Stimulated activated CD4-positive, alpha-beta T cell treated with anti-CD3 and anti-CD28 coated beads, Interleukin-2, amount 100 ng/mL, for 48 hours (primary cell): ENCODE results near the gene IL31.
A peak's percentile ranks its signal among the peaks of the same experiment; 100 is the strongest.
"Not testable (repeated sequence)": the region's sequence is repeated elsewhere in the genome, so short reads cannot be mapped to it uniquely, and the experiment has no call there.

Source experiments
- DNase-seq, 2 donors: peaks; one replicate each; pipeline ENCODE4 v3.0.0-alpha.2; 2020

Gene IL31

GRCh38 chr12:122190842-122191668, 17.0 kb upstream of the IL31 start:
- DNase-seq = peak; percentile 62 to 72

- DNase-seq = no peak
Observed at GRCh38 chr12:122189626-122190475, 15.8 kb upstream of the IL31 start.

GRCh38 chr12:122187466-122187865, 13.4 kb upstream of the IL31 start:
- DNase-seq = no peak

GRCh38 chr12:122185494-122186082, 11.6 kb upstream of the IL31 start:
- DNase-seq = no peak

- no peak for DNase-seq
Observed at GRCh38 chr12:122185079-122185478, 11.1 kb upstream of the IL31 start.

GRCh38 chr12:122184517-122184916, 10.5 kb upstream of the IL31 start:
- no peak for DNase-seq

GRCh38 chr12:122183588-122183940, 9.5 kb upstream of the IL31 start:
- DNase-seq = no peak

- DNase-seq = no peak
Observed at GRCh38 chr12:122182887-122183587, 9.0 kb upstream of the IL31 start, which contains the start of gene LRRC43. LRRC43 (plus strand) TSS chr12:122183123; CDS start chr12:122183145, 22 bp downstream.

- not testable (repeated sequence) for DNase-seq
Observed at GRCh38 chr12:122176473-122176872, 2.5 kb upstream of the IL31 start.

- DNase-seq = no peak
Observed at GRCh38 chr12:122172262-122172939, 1.6 kb downstream of the IL31 start.

- no peak for DNase-seq
Observed at GRCh38 chr12:122171399-122171798, 2.6 kb downstream of the IL31 start.

GRCh38 chr12:122168492-122168891, 5.5 kb downstream of the IL31 start:
- no peak for DNase-seq

- DNase-seq = no peak
Observed at GRCh38 chr12:122167356-122167925, 6.6 kb downstream of the IL31 start.

- peak; percentile 44 to 59 for DNase-seq
Observed at GRCh38 chr12:122166422-122167349, 7.3 kb downstream of the IL31 start.

- DNase-seq = no peak
Observed at GRCh38 chr12:122162976-122163375, 11.0 kb downstream of the IL31 start.

- no peak for DNase-seq
Observed at GRCh38 chr12:122161682-122162081, 12.3 kb downstream of the IL31 start.

- DNase-seq = no peak
Observed at GRCh38 chr12:122160761-122161160, 13.3 kb downstream of the IL31 start.

GRCh38 chr12:122159882-122160281, 14.1 kb downstream of the IL31 start:
- no peak for DNase-seq

GRCh38 chr12:122158700-122159285, 15.2 kb downstream of the IL31 start:
- DNase-seq = no peak

GRCh38 chr12:122155705-122156104, 18.3 kb downstream of the IL31 start:
- DNase-seq = no peak
